CD4-positive, alpha-beta T cell treated with Interleukin-1 beta for 1 hour (primary cell): ENCODE results near the gene S100A12.
"Not testable (repeated sequence)": the region's sequence is repeated elsewhere in the genome, so short reads cannot be mapped to it uniquely, and the experiment has no call there.

Source experiments
- DNase-seq, 2 donors: peaks; one replicate each; pipeline ENCODE4 v3.0.0-alpha.2; 2020 to 2022

The S100A12 gene

DNA sequence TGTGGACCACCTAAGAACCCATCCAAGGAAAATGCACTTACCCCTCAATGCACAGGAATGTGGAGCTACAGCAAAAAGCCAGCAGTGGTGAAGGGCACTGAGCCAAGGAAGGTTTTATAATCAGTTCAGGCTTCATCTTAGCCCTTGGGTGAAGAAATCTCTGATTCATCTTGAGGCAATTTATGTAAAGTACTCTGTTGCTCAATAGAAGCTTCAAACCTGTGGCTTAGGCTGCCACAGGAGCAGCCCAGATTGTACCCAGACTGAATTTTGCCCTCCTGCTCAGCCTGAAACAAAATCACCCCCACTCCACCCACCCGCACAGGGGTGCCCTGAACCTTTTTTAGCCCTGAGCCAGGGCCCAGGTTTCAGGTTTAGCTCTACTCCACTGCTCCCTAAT, at the start of gene S100A12:
Gene S100A12, minus strand, starts transcription at position 111 of the 400 bp plus-strand sequence. CDS start 1,029 bp downstream, outside the sequence.
- DNase-seq = no peak

DNA sequence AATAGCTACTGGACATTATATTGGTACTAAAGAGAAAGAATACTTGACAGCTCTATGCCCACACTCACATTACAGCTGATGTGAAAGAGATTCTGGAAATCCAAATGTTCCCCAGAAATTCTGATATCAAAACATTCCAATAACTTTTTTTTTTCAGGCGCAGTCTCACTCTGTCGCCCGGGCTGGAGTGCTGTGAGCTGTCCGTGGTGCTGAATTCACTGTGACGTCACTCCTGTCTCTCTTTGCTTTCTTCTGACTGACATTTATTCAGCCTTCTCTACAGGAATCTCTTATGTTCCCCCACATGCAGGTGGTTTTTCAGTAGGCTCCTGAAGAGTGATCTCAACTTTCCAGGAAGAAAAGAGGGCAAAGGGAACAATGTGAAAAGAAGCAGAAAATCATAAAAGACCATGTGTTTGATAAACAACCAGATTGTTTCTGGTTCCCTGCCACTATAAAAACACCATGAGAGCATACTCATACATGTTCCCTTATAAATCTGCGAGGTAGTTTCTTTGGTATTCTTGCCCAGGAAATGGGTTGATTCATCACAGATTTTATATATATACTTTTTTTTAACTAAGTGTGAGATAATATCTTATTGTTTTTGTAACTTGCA, 47.1 kb upstream of the S100A12 start:
- peak; percentile 43 to 58 for DNase-seq

DNA sequence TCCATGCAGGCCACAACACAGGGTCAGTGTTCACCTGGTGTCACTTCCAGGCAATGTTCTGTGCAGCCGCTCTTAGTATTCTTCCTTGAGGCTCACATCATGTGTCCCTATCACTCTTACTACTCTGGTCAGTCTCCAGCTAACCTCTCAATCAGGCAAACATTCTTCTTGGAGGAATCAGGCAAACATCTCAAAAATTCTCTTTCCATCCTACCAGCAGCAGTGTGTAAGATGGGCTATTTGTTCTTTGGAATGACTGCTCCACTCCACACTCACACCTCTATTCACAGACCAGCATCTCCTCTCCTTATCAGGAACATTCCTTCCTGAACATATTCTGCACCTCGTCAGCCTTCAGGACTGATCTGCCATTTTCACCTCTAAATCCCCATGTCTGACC, 44.9 kb upstream of the S100A12 start:
- no peak for DNase-seq

DNA sequence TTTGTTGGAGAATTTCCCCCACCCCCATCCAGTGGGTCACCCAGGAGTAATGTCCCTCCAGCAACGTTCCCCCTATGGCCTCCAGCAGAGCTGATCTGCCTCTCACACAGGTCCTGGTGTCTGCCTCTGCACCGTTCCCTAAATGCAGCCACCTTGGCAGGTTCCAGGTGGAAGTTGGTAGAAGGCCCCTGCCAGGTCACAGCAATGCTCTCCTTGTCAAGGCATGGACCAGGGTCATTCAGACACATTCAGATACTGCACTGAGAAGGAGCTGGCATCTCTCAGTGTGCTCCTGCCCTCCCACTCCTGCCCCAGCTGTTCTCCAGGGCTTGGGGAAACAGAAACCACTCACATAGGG, 44.0 kb upstream of the S100A12 start:
- DNase-seq = not testable (repeated sequence)

DNA sequence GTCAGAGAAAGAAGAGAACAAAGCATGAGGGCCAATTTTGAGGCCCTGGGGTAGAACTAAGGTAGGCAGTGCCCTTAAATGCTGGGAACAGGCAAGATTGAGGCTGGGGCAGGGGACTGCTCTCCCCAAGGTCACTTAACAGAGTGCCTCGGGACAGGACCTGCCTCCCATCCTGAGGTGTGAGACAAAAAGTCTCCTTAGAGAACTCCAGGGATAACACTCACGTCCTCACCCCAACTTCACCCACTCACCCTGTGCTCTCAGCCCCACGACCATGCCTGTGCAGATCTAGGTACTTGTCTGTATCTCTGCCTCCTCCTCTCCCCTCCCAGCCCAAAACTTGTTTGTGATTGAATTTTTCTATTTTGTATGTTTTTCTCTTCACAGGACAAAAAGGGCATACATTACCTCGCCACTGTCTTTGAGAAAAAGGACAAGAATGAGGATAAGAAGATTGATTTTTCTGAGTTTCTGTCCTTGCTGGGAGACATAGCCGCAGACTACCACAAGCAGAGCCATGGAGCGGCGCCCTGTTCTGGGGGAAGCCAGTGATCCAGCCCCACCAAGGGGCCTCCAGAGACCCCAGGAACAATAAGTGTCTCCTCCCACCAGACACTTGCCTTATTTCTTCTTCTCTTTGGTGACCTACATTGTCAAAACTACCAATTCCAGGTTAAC, 43.5 kb upstream of the S100A12 start:
- not testable (repeated sequence) for DNase-seq

DNA sequence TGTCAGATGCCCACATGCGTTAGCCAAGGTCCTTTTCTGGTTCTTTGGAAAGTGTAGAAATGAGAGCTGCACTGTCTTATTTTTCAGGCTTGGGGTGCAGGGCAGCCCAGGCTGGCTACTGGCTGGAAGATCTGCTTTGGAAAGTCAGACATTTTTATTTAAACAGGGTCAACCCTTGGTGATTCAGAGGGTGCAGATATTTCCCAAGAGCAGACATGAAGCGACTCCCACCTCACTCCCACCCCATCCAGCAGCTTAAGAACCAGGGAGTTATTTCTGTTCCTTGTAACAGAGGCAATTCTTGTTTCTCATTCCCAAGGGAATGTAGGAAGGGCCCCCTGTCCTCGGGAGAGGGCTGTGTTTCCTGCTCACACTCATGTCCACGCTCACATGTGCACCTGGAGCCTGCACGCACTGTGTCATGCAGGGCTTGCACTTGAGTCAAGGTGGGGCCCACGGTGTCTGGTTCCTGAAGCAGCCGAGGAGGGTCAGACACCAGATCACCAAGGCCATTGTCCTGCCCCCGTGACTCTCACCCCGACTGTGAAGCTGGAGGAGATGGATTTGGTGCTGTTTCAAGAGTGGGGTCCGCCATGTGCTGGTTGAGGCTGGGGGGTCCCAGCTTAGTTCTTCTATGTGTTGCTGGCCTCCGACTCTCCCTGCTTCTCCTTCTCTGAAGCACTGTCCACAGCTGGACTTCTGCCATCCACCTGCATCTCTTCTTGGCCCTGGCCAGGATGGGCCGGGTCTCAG, 41.9 kb upstream of the S100A12 start:
- DNase-seq = no peak

DNA sequence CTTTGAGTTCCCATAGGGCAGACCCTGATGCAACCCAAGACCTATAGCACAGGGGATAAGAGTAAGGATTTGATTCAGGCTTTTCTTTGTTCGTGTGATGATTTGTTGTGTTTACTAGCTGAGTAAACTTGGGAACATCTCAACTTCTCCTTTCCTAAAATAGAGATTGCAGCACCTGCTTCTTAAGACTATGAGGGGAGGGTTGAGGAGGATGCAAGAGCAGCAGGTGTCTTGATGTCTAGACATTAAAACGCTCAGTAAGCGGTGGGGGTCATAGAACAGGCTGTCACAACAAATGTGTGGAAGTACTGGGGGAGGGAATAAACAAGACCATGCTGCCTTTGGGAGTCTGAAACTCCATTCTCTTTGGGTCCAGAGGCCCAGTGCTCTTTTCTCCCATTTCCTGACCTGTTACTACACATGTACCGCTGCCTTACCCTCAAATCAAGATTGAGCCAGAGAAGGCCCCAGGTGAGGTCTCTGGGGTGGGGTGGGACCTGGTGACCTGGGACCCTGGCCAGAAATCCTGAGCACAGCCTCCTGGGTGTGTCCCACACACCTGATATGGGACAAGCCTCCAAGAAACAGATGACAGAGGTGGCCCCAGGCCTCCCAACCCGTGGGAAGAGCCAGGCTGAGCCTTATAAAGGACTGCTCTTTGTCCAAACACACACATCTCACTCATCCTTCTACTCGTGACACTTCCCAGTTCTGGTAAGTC, 40.6 kb upstream of the S100A12 start, which contains the start of gene S100A7A:
Gene S100A7A, plus strand, starts transcription at position 671 of the 721 bp plus-strand sequence. CDS start 1,563 bp downstream, outside the sequence.
- DNase-seq = no peak

DNA sequence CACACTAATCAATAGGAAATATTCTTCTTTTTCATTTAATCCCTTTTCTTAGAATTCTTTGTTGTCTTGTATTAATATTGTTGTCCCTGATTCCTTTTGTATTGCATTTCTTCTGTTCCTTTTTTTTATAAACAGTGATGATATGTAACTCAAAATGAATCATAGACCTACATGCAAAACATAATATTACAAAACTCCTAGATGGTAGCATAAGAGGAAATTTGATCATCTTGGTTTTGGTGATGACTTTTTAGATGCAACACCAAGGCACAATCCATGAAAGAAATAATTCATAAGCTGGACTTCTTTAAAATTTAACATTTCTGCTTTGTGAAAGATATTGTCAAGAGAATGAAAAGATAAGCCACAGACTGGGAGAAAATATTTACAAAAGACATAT, 38.5 kb upstream of the S100A12 start:
- not testable (repeated sequence) for DNase-seq

DNA sequence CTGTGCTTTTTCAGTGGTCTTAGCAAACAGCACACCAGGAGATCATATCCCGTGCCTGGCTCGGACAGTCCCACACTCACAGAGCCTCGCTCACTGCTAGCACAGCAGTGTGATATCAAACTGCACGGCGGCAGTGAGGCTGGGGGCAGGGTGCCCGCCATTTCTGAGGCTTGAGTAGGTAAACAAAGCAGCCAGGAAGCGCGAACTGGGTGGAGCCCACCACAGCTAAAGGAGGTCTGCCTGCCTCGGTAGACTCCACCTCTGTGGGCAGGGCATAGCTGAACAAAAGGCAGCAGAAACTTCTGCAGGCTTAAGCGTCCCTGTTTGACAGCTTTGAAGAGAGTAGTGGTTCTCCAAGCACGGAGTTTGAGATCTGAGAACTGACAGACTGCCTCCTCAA, 31.9 kb upstream of the S100A12 start:
- peak in 1 of 2 donors; percentile 9 for DNase-seq

DNA sequence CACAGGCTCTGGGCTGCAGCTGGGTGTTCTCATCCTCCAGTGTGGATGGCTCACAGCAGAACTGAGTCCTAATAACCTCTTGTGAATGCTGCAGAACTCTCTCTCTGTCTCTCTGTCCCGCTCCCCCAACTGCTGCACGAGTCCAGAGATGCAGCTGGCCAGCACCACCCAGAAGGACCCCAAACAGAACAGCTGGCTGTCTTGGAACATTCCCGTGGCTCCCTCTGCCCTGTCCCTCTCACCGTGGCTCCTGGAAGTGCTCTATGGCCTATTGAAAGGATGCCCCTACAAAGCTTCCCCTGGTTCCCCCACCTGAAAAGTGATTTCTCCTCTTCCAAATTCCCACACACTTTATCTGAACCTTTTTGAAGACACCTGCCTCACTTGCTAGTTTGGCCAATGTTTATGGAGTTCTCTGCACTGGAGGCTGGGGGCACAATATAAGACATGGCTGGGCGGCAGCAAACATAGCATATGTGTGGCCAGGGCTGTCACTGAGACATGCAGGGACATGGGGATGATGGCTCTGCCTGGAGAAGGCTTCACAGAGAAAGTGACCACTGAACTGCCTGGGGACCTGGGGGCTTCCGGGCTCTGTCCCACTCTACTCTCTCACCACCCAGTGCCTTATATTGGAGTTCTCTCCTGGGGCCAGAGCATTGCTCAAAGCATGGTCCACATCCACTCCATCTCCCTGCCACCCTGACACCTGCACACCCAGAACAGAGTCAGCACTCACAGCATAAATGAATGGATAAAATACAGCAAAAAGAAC, 30.6 kb upstream of the S100A12 start:
- not testable (repeated sequence) for DNase-seq

DNA sequence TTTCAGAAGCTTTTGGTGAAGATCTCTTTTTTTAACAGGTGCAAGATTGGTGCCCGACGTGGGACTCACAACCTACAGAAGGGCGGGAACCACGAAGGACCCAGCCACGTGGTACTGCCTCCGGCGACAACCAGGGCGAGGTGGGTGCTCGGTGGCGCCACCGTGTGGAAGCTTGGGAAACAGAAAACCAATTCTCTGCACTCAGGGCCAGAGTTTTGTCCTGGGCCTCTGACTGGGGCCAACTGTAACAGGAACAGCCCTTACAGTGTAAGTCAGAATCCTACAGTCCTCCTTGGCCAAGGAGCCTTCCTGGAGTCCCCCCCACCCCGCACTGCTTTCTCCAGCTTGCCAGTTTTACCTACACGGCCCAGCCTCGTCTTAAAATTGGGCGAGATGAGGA, 29.3 kb upstream of the S100A12 start:
- DNase-seq = peak; percentile 54 to 61

DNA sequence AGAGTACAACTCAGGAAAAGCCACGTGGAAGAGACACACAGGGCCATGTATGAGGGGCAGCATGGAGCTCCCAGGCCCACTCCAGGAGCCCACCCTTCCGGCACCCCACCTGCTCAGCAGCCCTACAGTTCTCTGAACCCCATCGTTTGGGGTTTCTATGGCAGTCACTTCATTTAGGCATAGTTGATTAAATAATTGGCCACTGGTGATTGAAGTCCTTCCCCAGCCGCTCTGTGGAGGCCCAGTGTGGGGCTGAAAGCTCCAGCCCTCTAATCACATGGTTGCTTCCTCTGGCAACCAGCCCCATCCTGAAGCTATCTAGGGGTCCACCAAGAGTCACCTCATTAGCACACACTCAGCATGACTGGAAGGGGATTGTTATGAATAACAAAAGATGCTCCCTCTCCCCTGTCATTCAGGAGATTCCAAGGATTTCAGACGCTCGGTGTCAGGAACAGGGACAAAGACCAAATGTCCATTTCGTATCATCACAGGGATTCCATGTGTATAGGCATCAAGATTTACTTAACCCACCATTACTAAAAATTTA, 28.7 kb upstream of the S100A12 start:
- no peak for DNase-seq

DNA sequence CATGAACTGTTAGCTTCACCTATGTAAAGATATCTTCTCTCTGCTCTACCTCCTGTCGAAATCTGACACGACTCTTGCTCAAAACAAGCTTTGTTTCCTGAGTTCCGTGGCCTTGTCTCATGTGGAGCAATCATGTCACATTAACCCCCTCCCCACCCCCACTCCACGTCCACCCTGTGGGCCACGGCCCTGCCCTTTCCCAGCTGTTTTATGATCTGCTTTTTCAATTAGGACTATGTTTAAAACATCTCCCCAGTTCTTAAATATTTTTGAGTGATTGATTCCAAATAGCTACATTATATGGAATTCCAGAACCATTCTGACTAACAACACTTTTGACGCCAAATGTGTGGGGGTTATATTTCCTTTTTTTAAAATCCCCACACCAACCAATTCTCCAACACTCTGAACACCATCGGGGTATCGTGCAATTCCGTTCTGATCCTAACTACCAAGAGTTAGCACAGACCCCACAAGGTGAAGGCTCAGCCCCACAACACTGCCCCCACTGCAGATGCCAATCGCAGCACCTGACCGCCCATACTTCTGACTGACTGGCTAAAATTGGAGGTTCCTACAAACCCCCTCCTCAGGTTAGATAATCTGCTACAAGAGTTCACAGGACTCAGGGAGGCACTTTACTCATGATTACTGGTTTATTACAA, 28.1 kb upstream of the S100A12 start:
- no peak for DNase-seq

DNA sequence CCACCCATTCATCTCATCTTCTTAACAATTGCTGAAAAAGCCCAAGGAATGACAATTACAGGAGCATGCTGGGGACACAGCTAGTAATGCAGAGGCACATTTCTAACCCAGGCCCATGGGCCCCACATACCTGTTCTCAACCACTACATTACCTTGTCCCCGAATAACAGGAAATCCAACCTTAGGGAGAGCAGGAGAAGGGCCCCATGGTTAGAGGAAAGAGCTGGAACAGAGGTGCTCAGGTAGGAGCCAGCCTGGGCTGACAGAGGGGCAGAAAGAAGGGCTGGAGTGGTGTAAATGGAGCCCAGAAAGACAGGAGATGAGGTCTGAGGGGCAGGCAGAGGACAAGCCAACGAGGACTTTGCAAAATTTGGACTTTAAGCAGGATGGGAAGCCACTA, 26.8 kb upstream of the S100A12 start:
- DNase-seq = no peak

DNA sequence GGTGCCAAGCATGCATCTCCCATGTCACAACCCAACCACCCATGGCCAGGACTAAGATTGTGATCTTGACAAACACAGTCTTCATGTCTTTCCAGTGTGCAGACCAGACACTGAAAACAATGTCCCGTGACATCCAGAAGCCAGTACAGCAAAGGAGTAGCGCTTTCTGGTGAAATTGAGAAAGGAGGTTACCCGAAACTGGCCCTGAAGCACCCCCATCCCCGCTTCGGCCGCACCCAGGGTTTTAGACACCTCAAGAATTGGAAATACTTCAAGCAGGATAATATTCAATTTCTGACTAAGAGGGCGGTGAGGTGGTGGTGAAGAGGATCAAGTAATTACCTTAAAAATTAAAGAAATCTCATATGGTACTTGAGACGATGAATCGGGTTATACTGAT, 26.0 kb upstream of the S100A12 start:
- no peak for DNase-seq

DNA sequence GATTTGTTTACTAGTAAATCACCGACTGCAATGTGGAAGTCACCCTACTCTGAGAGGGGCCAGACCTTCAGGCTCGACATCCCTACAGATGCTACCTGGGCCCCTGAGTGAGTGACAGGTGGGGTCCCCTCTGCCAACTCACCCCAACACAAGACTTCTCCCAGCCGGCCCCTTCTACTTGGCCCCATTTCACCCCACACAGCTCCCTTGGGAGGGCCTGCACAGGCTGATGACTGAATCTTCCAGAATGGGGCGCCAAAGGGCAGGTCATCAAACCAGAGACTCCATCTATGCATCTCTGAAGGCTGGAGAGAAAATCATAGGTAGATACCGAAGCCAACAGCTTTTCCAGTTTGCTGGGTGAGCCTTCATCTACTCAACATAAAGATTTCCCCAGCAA, 24.8 kb upstream of the S100A12 start:
- no peak for DNase-seq

DNA sequence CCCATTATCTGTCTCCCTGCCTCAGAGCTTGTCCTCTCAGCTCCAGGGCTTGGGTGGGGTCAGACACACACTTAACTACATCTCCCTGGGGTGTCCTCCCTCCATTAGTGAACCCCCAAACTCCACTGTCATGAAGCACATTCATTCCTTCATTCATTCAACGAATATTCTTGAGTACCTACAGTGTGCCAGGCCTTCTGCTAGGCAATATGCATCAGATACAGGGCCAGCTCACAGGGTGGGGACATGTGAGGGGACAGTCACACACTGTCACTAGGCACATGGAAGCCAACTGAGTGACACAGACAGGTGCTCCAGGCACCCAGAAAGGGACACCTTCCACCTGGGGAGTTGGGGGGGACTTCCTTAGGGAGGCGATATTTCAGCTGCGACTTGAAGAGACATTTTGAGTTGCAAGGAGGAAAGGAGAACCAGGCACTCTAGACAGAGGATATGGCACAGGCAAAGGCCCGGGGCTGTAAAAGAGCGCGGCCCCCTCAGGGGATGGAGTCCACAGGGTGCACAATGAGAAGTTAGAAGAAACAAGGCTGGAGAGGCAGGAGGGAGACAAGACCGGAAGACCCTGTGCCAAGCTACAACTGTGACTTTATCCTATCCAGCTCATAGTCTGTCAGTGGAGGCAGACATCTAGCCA, 24.1 kb upstream of the S100A12 start:
- no peak for DNase-seq

DNA sequence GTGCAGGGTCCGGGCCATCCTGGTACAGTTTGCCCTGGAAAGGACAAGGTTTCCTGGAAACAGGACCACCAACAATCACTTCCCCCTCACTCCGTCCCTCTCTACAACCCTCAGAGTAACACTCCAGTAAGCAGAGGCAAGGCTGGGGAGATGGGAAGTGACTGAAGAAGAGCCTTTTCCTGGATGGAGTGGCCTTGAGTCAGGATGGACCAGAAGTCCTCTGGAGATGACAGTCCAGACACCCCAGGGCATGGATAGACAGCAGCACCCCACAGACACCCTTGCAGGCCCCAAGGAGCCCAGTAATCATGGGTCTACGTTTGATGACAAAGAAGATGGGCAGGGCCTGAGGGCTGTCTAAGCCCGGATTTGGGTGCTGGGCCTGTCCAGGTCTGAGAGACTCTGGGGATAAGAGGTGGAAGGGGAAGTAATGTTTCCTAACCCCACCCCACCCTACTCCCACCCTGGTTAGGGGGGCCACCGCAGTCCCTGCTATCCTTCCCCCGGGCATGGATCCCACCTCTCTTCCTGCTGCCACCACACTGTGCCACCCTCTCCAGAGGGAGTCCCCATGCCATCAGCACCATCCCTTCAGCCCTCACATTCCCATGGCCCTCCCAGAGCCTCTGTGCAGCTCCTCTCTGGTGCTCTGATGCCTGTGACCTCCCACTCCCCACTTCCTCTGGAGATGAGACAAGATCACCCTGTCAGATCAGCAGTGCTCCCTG, 22.7 kb upstream of the S100A12 start:
- DNase-seq = no peak

DNA sequence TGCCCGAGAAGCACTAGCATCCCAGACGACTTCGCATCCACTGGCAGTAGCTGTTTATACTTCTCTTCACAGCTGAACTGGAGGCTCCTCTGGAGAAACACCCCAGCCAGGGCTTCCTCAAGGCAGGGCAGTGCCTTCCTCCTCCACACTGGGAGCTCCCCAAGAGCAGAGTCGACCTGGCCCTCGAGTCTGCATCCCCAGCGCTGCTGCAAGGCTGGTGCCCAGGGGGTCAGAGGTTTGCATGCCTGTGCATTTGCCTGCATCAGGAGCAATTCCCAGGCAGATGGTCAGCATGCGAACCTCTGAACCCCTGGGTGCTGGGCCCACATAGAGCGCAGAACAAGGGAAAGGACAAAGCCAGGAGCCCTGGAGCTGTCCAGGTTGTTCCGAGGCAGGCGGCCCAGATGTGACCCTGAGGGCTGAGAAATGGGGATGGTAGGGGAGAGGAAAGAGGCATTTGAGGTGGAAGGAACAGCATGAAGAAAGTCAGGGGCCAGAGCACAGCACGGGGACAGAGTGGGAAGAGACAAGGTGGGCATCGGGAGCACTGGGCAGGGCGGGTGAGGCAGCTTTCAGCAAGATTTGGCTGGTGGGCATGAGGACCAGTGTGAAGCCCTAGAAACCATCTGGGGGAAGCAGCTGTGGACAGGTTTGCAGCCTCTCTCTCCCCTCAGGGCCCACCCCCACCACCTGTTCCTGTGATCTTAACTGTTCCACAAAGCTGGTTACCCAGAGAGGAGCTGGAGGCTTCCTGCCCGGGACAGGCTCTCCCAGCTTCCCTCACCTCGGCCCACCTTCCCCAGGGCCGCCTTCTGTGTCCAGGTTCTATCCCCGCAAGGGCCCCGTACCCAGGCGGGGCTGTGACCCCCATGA, 21.9 kb upstream of the S100A12 start:
- DNase-seq = no peak
